HUES64 (cell line): ENCODE measurements around the gene GALK1.
"Not testable (repeated sequence)": the region's sequence is repeated elsewhere in the genome, so short reads cannot be mapped to it uniquely, and the experiment has no call there.

Source experiments
- H3K27ac ChIP-seq: 2 replicates; pipeline ENCODE4 v1.7.0; 2013; ENCODE audit warnings: low read depth, low read length, inconsistent platforms
- H3K27me3 ChIP-seq: 2 replicates; pipeline ENCODE4 v1.6.1; 2013; ENCODE audit warnings: mild to moderate bottlenecking, low read length; ENCODE audit not compliant: insufficient read depth
- H3K36me3 ChIP-seq: 2 replicates; pipeline ENCODE4 v1.6.1; 2013; ENCODE audit warnings: mild to moderate bottlenecking, low read length; ENCODE audit not compliant: insufficient read depth
- H3K4me1 ChIP-seq: 2 replicates; pipeline ENCODE4 v1.6.1; 2013; ENCODE audit warnings: mild to moderate bottlenecking, low read length, moderate library complexity; ENCODE audit not compliant: insufficient read depth
- H3K4me3 ChIP-seq: 2 replicates; pipeline ENCODE4 v1.5.1; 2013; ENCODE audit warnings: mild to moderate bottlenecking, low read length, moderate library complexity
- H3K9ac ChIP-seq: 2 replicates; pipeline ENCODE4 v1.6.1; 2013; ENCODE audit warnings: mild to moderate bottlenecking, low read depth, low read length
- H3K9me3 ChIP-seq: 2 replicates; pipeline ENCODE4 v1.6.1; 2013; ENCODE audit warnings: low read depth, low read length; ENCODE audit not compliant: insufficient read depth
- whole genome bisulfite sequencing: fragments of 150-250, 120-280 bp; methylation state at CpG from one replicate; pipeline ENCODE4 v1.1.7; 2013; ENCODE audit warnings: missing lambda C conversion rate; 5-methylcytosine and 5-hydroxymethylcytosine counted together

The GALK1 gene

DNA sequence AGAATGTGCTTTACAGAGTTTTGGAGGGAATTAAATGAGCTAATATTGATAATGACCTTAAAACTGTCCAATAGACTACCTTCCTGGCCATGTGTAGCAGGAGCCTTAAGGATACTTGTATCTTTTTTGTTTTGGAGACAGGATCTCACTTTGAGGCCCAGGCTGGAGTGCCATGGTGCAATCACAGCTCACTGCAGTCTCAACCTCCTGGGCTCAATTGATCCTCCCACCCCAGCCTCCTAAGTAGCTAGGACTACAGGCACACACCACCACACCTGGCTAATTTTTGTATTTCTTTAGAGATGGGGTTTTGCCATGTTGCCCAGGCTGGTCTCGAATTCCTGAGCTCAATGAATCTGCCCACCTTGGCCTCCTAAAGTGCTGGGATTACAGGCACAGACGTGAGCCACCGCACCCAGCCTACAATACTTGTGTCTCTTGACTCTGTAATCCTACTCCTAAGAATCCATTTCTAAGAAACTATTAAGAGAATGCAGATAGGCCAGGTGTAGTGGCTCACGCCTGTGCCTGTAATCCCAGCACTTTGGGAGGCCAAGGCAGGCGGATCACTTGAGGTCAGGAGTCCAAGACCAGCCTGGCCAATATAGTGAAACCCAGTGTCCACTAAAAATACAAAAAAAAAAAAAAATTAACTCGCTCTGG lies 4.9 kb downstream of the GALK1 start:
- H3K9ac ChIP-seq, H3K4me1 ChIP-seq, H3K9me3 ChIP-seq, H3K27ac ChIP-seq, H3K27me3 ChIP-seq, H3K36me3 ChIP-seq, H3K4me3 ChIP-seq: not testable (repeated sequence)
- WGBS, result 93% methylated on average over 6 of the region's 6 CpGs

DNA sequence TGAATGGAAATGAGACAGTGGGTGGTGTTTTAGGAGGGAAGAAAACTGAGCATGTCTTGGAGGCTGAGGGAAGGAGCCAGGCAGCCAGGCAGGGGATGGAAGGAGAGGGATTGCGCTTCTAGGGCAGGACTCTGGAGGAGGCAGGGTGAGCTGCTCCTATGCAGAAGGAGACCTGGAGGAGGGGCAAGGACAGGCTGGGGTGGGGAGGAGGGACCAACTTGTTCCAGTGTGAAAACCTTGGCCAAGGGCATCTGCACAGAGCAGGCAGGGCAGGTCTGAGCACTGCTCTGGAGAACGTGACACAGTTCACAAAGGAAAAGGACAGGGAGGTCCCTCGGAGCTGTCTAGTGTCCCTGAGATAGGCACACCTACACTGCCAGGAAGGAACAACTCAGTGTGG lies 5.5 kb downstream of the GALK1 start:
- peaks cover 6% of the 10 kb centered on the region for H3K4me1 ChIP-seq
- no peak overlapping the region for H3K9ac ChIP-seq
- H3K27me3 ChIP-seq, result 0 out of 2 replicates have a peak, but pooled peaks cover 5% of the 10 kb centered on the region
- 84% methylated on average over 3 of the region's 3 CpGs for WGBS
- H3K27ac ChIP-seq, result no peak overlapping the region
- no peaks in the 10 kb centered on the region for H3K36me3 ChIP-seq
- no peak overlapping the region for H3K4me3 ChIP-seq
- no peaks in the 10 kb centered on the region for H3K9me3 ChIP-seq

DNA sequence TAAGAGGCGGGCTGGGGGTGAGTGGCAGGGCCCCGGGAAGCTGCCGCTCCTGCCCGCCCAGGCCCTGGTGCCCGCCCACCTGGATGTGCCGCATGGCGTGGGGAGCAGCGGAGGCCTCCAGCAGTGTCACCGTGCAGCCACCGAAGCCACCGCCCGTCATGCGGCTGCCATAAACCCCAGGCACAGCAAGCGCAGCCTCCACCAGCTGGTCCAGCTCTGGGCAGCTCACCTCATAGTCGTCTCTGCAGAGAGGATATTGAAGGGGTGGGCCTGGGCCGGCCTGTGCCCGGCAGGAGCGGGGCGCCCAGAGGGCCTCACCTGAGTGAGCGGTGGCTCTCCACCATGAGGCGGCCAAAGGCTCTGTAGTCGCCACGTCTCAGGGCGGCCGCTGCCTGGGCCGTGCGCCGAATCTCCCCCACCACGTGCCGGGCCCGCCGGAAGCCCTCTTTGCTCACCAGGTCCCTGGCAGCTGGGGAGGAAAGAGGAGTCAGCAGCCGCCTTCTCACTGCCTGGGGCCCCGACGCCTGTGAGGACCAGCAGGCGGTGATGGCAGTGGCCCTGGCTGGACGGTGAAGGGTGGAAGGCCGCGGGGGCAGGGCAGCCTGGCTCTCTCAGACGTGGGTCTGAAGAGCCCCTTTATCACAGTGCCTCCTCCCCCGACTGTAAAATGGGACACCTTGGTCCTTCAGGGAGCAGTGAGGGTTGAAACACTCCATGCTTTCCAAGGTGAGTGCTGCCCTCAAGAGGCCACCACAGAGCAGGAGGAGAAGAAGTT lies 6.7 kb downstream of the GALK1 start:
- 87% methylated on average over 41 of the region's 41 CpGs for WGBS
- Histone ChIP-seq H3K27me3 (0 out of 2 replicates have a peak, but pooled peaks cover 2% of the 10 kb centered on the region), H3K9me3 (no peaks in the 10 kb centered on the region), H3K9ac (no peak overlapping the region), H3K27ac (no peak overlapping the region), H3K36me3 (no peaks in the 10 kb centered on the region), H3K4me1 (no peaks in the 10 kb centered on the region; the same call in 1 of the 2 replicates), H3K4me3 (no peak overlapping the region)

DNA sequence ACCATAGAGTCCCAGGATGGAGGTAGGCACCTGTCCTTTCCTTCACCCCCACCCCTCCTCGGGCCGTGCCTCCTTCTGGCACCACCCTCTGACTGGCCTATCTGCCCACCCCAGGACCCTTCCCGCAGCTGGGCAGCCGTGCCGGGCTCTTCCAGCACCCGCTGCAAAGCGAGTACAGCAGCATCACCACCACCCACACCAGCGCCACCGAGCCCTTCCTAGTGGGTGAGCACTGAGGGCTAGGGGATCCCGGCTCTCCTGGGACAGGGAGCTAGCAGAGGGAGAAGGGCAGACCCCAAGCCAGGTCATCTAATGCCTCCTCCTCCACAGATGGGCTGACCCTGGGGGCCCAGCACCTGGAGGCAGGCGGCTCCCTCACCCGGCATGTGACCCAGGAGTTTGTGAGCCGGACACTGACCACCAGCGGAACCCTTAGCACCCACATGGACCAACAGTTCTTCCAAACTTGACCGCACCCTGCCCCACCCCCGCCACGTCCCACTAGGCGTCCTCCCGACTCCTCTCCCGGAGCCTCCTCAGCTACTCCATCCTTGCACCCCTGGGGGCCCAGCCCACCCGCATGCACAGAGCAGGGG lies 7.8 kb downstream of the GALK1 start:
- Histone ChIP-seq H3K9ac (no peak overlapping the region), H3K36me3 (no peaks in the 10 kb centered on the region), H3K4me3 (no peak overlapping the region), H3K9me3 (no peaks in the 10 kb centered on the region), H3K4me1 (no peaks in the 10 kb centered on the region; the same call in 1 of the 2 replicates), H3K27me3 (0 out of 2 replicates have a peak, but pooled peaks cover 2% of the 10 kb centered on the region), H3K27ac (no peak overlapping the region)
- WGBS, result 89% methylated on average over 20 of the region's 21 CpGs

DNA sequence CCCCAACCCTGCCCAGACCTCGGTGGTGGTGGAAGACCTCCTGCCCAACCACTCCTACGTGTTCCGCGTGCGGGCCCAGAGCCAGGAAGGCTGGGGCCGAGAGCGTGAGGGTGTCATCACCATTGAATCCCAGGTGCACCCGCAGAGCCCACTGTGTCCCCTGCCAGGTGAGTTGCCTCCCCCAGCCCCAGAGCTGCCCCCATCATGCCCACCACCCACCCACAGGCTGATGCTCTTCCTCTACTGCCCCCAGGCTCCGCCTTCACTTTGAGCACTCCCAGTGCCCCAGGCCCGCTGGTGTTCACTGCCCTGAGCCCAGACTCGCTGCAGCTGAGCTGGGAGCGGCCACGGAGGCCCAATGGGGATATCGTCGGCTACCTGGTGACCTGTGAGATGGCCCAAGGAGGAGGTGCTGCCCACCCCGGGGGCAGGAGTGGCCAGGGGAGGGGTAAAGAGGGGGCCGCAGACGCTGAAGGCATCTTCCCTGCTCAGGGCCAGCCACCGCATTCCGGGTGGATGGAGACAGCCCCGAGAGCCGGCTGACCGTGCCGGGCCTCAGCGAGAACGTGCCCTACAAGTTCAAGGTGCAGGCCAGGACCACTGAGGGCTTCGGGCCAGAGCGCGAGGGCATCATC lies 8.4 kb downstream of the GALK1 start:
- Histone ChIP-seq H3K4me1 (no peaks in the 10 kb centered on the region; the same call in 1 of the 2 replicates), H3K4me3 (no peak overlapping the region), H3K27ac (no peak overlapping the region), H3K9ac (no peak overlapping the region), H3K36me3 (no peaks in the 10 kb centered on the region), H3K9me3 (no peaks in the 10 kb centered on the region), H3K27me3 (0 out of 2 replicates have a peak, but pooled peaks cover 2% of the 10 kb centered on the region)
- 93% methylated on average over 29 of the region's 29 CpGs for WGBS

DNA sequence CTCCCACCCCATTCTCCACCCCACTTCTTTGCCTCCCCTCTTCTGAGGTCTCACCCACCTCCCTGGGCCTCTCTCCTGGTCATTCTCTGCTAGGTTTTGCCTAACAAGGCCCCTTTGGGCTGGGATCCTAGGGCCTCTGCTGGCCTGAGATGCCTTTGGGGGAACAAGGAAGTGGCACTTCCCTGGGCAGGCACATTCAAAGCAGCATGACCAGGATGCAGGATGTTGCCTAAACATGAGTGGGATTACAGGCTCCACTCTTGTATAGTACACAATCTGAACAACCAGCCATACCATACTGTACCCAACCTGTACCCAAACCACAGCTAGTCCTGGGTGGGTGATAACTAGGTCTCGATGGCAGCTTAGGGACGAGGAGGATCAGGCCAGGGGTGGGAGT lies 9.0 kb downstream of the GALK1 start:
- H3K4me3 ChIP-seq, result no peak overlapping the region
- WGBS, result 97% methylated on average over 2 of the region's 2 CpGs
- no peaks in the 10 kb centered on the region; the same call in 1 of the 2 replicates for H3K4me1 ChIP-seq
- H3K27ac ChIP-seq, result no peak overlapping the region
- no peaks in the 10 kb centered on the region for H3K9me3 ChIP-seq
- 0 out of 2 replicates have a peak, but pooled peaks cover 2% of the 10 kb centered on the region for H3K27me3 ChIP-seq
- no peak overlapping the region for H3K9ac ChIP-seq
- H3K36me3 ChIP-seq, result no peaks in the 10 kb centered on the region

DNA sequence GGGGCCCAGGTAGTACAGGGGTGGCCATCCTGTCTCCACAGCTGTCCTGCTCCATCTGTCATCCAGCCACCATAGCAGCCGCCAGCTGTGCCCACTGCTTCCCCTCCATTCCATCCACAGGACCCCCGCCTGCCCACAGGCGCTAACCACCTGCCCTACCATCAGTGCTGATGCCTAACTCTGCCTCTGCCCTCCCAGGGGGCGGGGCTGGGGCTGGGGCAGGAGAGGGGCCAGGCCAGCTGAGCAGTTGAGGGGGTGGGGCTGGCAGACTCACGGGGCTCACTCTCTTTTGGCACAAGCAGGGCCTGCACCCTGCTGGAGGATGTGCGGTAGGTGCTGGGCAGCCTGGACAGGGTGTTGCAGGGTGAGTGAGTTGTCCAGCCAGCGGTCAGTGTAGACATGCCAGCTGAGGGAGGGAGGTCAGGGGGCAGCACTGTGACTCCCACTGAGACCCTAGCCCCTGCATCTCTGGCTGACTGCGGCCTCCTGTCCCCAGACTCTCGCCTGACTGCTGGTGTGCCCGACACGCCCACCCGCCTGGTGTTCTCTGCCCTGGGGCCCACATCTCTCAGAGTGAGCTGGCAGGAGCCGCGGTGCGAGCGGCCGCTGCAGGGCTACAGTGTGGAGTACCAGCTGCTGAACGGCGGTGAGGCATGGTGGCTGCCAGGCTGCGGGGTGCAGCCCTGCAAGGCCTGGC lies 9.6 kb downstream of the GALK1 start:
- WGBS, result 90% methylated on average over 20 of the region's 20 CpGs
- Histone ChIP-seq H3K9me3 (no peaks in the 10 kb centered on the region), H3K27me3 (0 out of 2 replicates have a peak, but pooled peaks cover 2% of the 10 kb centered on the region), H3K27ac (no peak overlapping the region), H3K4me1 (no peaks in the 10 kb centered on the region; the same call in 1 of the 2 replicates), H3K9ac (no peak overlapping the region), H3K36me3 (no peaks in the 10 kb centered on the region), H3K4me3 (no peak overlapping the region)

DNA sequence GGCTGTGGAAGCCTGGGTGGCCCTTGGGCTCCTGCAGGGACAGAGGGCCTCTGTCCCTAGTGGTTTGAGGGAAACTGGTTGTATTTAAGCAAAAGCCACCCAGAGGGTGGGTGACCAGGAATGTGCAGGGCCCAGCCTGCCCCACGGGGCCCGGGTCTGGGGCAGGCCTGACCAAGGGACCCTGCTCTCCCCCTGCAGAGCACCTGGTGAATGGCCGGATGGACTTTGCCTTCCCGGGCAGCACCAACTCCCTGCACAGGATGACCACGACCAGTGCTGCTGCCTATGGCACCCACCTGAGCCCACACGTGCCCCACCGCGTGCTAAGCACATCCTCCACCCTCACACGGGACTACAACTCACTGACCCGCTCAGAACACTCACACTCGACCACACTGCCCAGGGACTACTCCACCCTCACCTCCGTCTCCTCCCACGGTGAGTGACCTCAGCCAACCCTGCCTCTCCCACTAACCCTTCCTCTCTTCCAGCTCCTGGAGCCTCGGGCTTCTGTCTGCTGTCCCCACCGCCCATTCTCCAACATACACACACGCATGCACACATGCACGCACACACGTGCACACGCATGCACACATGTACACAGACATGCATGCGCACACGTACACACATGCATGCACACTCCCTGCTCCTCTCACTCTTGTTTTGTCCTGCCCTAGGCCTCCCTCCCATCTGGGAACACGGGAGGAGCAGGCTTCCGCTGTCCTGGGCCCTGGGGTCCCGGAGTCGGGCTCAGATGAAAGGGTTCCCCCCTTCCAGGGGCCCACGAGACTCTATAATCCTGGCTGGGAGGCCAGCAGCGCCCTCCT lies 10.4 kb downstream of the GALK1 start:
- Histone ChIP-seq H3K4me3 (no peak overlapping the region), H3K36me3 (no peaks in the 10 kb centered on the region), H3K27me3 (0 out of 2 replicates have a peak, but pooled peaks cover 2% of the 10 kb centered on the region), H3K9ac (peak overlapping the region; percentile 55; the same call in 1 of the 2 replicates), H3K4me1 (no peaks in the 10 kb centered on the region; the same call in 1 of the 2 replicates), H3K9me3 (no peaks in the 10 kb centered on the region), H3K27ac (no peak overlapping the region)
- 86% methylated on average over 27 of the region's 27 CpGs for WGBS

DNA sequence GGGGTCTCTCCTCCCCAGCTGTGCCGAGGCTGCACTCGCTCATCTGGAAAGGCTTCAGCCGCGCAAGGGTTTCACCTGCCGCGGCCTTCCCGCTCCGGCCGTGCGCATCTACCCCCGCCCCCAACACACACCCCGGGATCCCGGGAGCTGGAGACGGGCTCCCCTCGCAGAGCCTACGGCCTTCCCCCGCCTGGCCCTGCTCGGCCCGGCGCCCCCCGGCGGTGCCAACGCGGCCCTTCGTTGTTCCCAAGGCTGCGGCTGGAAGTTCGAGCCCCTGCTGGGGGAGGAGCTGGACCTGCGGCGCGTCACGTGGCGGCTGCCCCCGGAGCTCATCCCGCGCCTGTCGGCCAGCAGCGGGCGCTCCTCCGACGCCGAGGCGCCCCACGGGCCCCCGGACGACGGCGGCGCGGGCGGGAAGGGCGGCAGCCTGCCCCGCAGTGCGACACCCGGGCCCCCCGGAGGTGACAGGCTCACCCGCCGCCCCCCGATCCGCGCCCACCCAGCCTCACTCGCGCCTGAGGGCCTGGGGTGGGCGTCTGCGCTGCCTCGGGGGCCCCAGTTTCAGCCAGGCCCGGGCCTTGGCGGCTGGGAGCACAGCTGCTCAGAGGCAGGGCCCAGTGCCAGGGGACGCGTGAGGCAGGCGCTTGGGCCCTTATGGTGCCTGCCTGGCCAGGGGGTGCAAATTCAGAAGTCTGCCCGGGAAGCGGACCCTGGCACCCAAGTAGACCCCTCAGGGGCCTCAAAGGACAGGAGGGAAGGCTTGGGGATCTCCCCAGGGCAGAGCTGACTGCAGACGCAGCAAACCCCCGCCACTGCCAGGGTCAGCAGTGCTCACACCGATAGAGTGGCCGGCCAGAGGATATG lies 11.2 kb downstream of the GALK1 start:
- WGBS, result 14% methylated on average over 76 of the region's 76 CpGs
- H3K27me3 ChIP-seq, result 0 out of 2 replicates have a peak, but pooled peaks cover 2% of the 10 kb centered on the region
- H3K36me3 ChIP-seq, result no peaks in the 10 kb centered on the region
- H3K27ac ChIP-seq, result no peak overlapping the region
- no peaks in the 10 kb centered on the region; the same call in 1 of the 2 replicates for H3K4me1 ChIP-seq
- H3K4me3 ChIP-seq, result peak overlapping the region; percentile 47
- H3K9ac ChIP-seq, result peak overlapping the region; percentile 59; the same call in 1 of the 2 replicates
- H3K9me3 ChIP-seq, result no peaks in the 10 kb centered on the region
